MG63 (cell line): ENCODE measurements around the gene RASAL1. TPM values are rescaled to one million over a fixed set of nuclear protein-coding genes. Genes with fewer than 3 reads are reported as not detected.

Experiments
- DNase-seq: peaks from one replicate; pipeline ENCODE4 v3.0.0-alpha.2; 2020
- H3K27me3 ChIP-seq: fragments of 250-450 bp; sonication (Bioruptor Pico); 2 replicates; pipeline ENCODE4 v1.5.1; 2020; ENCODE audit warnings: mild to moderate bottlenecking, moderate library complexity
- H3K36me3 ChIP-seq: fragments of 250-450 bp; sonication (Bioruptor Pico); 2 replicates; pipeline ENCODE4 v1.5.1; 2020; ENCODE audit warnings: mild to moderate bottlenecking, moderate library complexity
- H3K4me3 ChIP-seq: fragments of 250-450 bp; sonication (Bioruptor Pico); 2 replicates; pipeline ENCODE4 v1.5.1; 2020; ENCODE audit warnings: mild to moderate bottlenecking, moderate library complexity
- H3K9me3 ChIP-seq: fragments of 250-450 bp; sonication (Bioruptor Pico); 2 replicates; pipeline ENCODE4 v1.5.1; 2020; ENCODE audit warnings: mild to moderate bottlenecking, moderate library complexity
- total RNA-seq: library from RNA; depleted of rRNA; stranded (reverse); fragments of >200 nt; shearing (Covaris generic); gene quantifications from 2 replicates; pipeline ENCODE4 v1.2.3, GENCODE V29; 2014; ENCODE audit warnings: low replicate concordance

The RASAL1 gene
- total RNA-seq, 1 experiment from 2014 or later, result not detected

DNA sequence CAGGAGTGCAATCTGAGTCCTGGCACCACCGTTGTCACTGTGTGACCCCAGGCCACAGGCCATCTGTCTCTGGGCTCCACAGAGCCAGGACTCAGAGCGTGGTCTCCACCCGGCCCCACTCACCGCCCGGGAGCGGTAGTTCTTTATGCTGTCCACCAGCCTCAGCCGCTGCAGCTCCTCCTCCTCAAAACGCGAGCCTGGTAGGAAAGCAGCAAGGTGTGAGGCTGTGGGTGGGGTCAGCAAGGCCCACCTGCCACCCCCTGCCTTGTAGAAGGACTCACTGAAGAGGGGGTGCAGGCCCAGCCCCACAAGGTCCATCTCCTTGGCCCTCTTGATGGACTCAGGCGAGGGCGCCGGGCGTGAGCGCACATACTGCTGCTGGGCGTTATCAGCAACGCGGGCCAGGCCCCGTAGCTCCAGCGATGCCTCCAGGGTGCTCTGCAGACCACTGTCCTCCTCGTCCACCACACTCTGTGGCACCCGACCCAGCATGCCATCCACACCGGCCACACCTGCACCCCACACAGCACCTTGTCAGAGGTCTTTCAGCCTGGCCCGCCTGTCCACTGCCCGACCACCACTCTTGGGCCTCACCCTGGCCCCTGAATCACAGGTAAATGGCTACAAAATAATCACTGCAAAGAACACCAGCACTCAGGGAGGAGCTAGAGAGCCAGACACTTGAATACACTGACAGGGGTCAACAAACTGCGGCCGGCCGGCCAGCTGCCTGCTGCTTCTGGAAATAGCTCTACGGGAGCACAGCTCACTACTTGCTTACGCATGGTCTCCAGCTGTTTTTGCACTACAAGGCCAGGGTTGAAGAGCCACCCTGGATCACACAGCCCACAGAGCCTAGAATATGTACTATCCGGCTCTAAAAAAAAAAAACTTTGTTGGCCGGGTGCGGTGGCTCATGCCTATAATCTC lies 30.2 kb upstream of the RASAL1 start:
- DNase-seq, result no peak
- Histone ChIP-seq H3K9me3 (no peaks in the 10 kb centered on the region), H3K4me3 (no peak overlapping the region), H3K27me3 (no peaks in the 10 kb centered on the region), H3K36me3 (peaks cover 50% of the 10 kb centered on the region)

DNA sequence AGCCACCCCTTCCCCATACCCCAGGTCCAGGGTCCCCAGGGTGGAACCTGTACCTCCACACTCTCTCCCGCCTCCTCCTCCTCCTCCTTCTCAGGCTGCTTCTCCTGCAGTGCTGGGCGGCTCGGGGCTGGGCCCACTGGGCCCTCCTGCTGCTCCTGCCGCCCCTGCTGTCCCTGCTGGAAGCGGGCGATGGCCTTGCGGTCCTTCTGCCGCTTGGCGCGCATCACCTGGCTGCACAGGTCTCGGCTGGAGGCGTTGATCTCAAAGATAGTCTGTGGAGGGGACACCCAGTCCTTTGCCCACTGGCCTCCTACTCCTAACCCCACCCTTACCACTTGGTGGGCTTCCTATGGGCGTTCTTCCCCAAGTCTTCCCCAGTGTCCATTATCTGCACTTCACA lies 28.5 kb upstream of the RASAL1 start:
- Histone ChIP-seq H3K36me3 (peaks cover 42% of the 10 kb centered on the region), H3K4me3 (no peak overlapping the region), H3K27me3 (no peaks in the 10 kb centered on the region), H3K9me3 (no peaks in the 10 kb centered on the region)
- DNase-seq, result no peak

DNA sequence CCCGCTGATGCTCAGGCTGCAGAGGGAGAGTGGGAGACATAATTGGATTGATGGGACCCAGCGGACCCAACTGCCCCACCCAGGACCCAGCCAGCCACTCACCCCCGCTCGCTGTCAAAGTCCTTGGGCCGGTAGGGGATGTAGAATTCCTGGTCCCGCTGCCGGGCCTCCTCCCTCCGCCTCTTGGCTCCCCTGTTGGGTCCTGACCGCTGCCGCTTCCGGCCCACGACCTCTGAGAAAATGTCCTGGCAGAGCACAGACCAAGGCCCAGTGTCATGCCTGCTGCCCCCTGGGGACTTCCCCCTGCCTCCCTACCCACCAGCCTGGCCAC lies 27.4 kb upstream of the RASAL1 start:
- H3K4me3 ChIP-seq, result no peak overlapping the region
- peaks cover 44% of the 10 kb centered on the region for H3K36me3 ChIP-seq
- DNase-seq, result no peak
- no peaks in the 10 kb centered on the region for H3K27me3 ChIP-seq
- H3K9me3 ChIP-seq, result no peaks in the 10 kb centered on the region

DNA sequence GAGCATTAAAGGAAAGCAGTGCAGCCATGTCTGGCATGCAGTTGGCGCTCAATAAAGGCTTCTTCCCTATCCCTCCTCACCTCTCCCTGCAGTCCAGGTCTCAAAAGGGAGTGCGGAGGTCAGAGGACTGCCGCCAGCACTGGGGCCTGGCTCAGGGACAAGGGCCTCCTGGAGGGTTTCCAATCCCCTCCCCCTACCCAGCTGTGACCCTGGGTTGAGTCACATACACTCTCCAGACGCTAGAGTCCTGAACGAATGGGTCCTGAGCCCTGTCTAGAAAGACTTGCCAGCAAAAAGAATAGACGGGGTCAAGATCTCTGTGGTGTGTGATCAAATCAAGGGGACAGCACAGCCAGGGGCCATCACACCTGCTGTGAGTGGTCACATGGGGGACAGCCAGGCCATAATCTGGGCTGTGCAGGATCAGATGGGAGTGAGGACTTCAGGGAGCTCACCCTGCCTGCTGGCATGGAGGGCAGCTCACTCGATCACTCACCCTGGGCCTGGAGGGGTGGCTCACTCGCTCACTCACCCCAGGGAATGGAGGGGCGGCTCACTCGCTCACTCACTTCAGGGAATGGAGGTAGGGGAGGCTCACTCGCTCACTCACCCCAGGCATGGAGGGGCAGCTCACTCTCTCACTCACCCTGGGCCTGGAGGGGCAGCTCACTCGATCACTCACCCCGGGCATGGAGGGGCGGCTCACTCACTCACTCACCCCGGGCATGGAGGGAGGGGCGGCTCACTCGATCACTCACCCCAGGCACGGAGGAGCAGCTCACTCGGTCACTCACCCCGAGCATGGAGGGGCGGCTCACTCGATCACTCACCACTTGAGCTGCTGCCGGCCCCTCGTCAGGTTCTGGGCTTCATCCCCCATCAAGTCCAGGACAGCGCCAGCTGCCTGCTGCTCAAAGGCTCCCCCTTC lies 26.8 kb upstream of the RASAL1 start:
- peak; percentile 17 for DNase-seq
- Histone ChIP-seq H3K27me3 (no peaks in the 10 kb centered on the region), H3K4me3 (no peak overlapping the region), H3K9me3 (no peaks in the 10 kb centered on the region), H3K36me3 (peaks cover 38% of the 10 kb centered on the region)

DNA sequence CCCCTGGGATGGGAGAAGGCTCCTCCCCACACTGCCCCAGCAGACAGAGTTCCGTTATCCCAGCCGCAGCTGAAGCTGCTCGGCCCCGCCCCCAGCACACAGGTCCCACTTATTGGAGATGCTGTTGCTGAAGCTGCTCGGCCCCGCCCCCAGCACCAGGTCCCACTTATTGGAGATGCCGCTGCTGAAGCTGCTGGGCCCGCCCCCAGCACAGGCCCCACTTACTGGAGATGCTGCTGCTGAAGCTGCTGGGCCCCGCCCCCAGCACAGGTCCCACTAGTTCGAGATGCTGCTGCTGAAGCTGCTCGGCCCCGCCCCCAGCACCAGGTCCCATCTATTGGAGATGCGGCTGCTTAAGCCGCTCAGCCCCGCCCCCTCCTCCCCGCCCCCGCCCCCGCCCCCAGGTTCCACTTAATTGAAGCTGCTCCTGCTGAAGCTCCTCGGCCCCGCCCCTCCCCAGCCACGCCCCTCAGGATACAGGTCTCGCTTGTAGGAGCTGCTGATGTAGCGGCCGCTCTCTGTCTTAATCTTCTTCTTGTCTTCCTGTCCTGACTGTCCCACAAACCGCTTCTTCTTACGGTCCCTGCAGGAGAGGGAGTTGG lies 26.0 kb upstream of the RASAL1 start:
- no peak overlapping the region for H3K4me3 ChIP-seq
- no peaks in the 10 kb centered on the region for H3K9me3 ChIP-seq
- H3K36me3 ChIP-seq, result peaks cover 35% of the 10 kb centered on the region
- peak; percentile 19 for DNase-seq
- H3K27me3 ChIP-seq, result no peaks in the 10 kb centered on the region

DNA sequence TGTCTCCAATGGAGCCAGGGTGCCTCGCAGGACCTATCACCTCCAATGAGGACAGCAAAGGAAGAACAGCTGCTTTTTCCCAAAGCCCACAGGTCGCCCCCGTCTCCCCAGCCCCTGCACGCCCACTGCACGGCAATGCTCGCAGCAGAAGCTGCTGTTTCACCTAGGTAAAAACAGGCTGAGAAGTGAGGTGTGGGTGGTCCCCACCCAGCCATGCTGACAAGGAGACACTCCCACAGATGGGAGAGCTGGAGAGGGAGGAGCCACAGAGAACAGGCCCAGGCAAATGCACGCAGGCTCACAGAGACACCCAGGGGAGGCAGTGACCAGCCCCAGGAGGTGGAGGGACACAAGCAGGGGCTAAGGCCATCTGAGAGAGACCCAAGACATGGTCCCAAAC lies 24.4 kb upstream of the RASAL1 start:
- Histone ChIP-seq H3K27me3 (no peaks in the 10 kb centered on the region), H3K9me3 (no peaks in the 10 kb centered on the region), H3K4me3 (no peak overlapping the region), H3K36me3 (peaks cover 28% of the 10 kb centered on the region)
- no peak for DNase-seq

DNA sequence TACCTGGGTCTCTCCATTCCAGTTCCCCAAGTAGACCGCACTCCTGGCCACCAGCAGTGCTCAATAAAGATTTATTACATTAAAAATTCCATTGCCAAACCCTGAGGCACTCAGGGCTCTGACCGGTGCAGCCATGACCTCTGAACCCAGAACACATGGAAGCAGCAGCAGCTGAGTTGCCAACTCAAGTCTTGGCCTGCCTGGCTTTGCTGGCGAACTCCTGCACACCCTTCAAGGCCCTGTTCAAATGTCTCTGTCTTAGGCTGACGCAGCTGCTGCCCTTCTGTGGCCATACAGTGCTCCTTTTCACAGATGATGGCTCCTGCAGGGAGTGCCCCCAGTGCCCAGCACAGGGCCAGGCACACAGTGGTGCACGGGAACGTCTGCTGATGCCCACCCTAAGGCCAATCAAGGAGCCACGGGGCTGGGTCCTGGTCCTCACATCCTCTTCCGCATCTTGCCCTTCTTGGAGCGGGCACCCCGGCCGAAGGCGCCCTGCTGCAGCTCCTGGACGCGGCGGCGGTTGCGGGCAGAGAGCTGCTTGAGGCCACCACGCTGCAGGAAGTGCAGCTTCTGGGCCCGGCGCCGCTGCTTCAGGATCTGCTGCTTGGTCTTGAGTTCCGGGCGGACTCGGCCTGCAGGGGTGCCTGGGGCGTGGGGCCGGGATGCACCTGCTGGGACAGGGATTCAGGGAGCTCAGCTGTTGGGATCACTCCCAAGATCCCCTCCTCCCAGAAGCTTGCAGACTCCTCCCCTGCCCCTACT lies 23.1 kb upstream of the RASAL1 start:
- H3K4me3 ChIP-seq, result no peak overlapping the region
- peaks cover 12% of the 10 kb centered on the region for H3K27me3 ChIP-seq
- no peaks in the 10 kb centered on the region for H3K9me3 ChIP-seq
- no peak for DNase-seq
- peaks cover 25% of the 10 kb centered on the region for H3K36me3 ChIP-seq

DNA sequence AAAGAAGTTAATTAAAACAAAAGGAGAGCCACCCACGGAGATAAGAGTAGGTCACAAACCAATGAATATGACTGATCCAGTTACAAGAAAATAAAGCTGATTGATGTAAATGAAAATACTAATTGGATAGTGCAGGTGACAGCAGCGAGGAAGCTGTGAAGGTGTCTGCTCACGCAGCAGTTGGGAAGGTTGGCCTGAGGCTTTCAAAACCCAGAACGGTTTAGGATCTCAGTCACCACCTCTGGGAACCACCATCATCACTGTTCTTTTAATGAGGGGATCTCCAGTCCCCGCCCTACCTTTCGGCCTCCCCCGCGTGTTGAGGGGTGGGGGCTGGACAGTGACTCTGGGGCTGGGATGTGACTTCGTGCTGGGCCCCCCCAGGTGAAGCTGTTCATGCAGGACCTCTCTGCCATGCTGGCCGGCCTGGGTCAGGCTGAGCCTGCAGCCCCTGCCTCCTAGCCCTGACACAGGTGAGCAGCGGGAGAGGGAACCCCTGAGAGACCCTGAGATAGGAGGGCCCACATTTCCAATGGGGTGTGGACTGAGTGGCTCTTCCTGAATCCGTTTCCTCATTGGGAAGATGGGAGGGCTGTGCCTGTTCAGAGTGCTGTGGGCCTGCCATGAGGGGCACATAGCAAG lies 21.8 kb upstream of the RASAL1 start:
- H3K36me3 ChIP-seq, result peaks cover 23% of the 10 kb centered on the region
- no peak overlapping the region for H3K4me3 ChIP-seq
- peaks cover 17% of the 10 kb centered on the region for H3K27me3 ChIP-seq
- no peaks in the 10 kb centered on the region for H3K9me3 ChIP-seq
- DNase-seq, result no peak

DNA sequence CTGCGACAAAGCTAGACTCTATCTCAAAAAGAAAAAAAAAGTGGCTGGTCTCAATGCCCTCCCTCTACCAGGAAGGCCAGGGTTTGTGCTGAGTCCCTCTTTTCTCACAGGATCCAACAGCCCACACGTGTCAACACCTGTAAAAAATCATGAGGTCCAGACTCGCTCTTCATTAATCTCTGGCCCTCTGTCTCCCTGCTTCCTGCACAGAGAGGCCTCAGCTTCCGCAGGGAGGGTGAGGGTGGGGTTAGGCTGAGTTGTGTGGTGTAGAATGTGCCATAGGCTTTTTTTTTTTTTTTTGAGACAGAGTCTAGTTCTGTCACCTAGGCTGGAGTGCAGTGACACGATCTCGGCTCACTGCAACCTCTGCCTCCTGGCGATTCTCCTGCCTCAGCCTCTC lies 20.1 kb upstream of the RASAL1 start:
- Histone ChIP-seq H3K36me3 (peaks cover 17% of the 10 kb centered on the region), H3K27me3 (peaks cover 19% of the 10 kb centered on the region), H3K4me3 (no peak overlapping the region), H3K9me3 (no peaks in the 10 kb centered on the region)
- DNase-seq, result no peak

DNA sequence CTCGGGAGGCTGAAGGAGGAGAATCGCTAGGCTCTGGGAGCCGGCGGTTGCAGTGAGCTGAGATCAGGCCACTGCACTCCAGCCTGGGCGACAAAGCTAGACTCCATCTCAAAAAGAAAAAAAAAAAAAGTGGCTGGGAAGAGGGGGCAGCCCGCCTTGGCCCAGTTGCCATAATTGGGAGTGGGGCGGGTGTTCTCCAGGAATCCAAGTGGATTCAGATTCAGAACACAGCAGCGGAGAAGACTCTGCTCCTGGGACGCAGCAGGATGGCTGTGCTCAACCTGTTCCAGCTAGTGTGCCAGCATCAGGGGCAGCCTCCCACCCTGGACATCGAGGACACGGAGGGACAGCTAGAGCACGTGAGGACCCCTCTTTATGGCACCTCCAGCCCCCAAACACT lies 19.5 kb upstream of the RASAL1 start:
- DNase-seq, result no peak
- H3K4me3 ChIP-seq, result no peak overlapping the region
- no peaks in the 10 kb centered on the region for H3K9me3 ChIP-seq
- H3K27me3 ChIP-seq, result peaks cover 19% of the 10 kb centered on the region
- peaks cover 11% of the 10 kb centered on the region for H3K36me3 ChIP-seq

DNA sequence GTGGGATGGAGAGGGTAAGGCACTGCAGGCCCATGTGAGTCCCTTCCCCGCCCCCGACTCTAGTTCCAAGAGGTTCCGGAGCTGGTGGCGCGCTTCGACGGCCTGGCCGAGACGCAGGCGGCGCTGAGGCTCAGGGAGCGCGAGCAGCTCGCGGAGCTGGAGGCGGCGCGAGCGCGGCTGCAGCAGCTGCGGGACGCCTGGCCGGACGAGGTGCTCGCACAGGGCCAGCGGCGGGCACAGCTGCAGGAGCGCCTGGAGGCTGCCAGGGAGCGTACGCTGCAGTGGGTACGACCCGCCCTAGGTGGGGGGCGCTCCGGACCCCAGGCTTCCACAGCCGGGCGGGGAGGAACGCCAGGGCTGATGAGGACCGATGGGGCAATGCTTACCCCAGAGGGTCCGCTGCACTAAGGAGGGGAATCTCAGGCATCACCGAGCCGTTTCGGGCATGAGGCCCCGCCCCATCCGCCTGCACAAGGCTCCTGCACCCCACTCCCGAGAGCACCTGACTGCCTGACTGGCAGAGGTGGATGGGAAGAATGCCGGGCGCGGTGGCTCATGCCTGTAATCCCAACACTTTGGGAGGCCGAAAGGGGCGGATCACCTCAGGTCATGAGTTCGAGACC lies 18.9 kb upstream of the RASAL1 start:
- Histone ChIP-seq H3K36me3 (peaks cover 11% of the 10 kb centered on the region), H3K9me3 (no peaks in the 10 kb centered on the region), H3K27me3 (peaks cover 19% of the 10 kb centered on the region), H3K4me3 (no peak overlapping the region)
- DNase-seq, result peak; percentile 36

DNA sequence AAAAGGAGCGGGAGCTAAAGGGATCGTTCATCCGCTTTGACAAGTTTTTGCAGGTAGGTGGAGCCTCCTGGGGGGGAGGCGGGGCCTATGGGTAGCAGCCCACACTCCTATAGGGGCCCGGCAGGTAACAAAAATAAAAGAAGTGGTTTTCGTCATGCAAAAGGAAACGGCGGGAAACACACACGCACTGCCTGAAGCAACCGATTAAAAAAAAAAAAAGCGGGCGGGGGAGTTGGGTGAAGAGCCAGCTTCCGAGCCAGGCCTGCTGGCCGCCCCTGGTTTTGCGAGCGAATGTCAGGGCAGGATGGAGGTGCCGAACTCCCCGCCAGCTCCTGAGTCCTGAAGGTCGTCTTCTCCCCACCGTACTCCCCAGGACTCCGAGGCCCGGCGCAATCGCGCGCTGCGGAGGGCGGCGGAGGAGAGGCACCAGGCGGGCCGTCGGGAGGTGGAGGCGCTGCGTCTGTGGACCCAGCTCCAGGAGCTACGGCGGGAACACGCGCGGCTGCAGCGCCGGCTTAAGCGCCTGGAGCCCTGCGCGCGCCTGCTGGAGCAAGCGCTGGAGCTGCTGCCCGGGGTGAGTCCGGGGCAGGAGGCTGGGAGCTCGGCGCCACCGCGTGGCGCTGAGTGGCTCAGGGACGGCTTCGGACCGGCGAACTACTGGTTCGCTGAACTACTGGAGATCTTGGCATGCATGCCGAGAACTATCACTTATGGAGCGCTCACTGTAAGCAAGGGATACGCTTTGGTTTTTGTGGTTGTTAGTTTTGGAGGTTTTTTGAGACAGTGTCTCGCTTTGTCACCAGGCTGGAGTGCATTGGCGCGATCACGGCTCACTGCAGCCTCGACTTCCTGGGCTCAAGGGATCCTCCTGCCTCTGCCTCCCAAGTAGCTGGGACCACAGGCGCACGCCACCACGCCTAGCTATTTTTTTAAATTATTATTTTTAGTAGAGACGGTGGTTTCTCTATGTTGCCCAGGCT lies 17.6 kb upstream of the RASAL1 start:
- H3K27me3 ChIP-seq, result peaks cover 19% of the 10 kb centered on the region
- H3K4me3 ChIP-seq, result peak overlapping the region; percentile 42
- DNase-seq, result peak; percentile 81
- peaks cover 2% of the 10 kb centered on the region; the same call in 1 of the 2 replicates for H3K36me3 ChIP-seq
- H3K9me3 ChIP-seq, result no peaks in the 10 kb centered on the region

DNA sequence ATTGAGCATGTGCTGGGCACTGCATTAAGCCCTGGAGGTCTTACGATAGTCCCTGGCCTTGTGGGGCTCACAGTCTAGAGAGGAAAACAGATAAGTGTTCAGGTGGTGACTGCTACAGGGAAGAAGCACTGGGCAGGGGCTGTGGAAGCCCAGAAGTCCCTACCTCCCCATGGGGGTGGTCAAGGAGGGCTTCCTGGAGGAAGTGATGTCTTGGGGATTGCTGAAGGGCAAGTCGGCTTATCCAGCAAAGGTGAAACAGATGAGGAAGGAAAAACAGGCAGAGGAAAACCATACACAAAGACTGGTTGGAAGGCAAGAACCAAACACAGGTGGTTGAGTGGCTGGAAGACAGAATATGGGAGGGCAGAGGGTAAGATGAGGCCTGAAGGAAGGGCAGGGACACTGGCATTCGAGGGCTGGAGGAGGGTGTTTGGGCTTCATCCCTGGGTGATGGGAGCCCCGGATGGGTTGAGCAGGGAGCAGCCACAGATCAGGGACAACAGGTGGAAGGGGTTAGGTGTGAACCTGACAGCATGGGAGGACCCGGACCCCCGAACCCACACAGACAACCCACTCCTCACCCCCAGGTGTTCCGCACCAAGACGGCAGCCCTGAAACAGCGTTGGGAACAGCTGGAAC lies 16.8 kb upstream of the RASAL1 start:
- Histone ChIP-seq H3K36me3 (no peaks in the 10 kb centered on the region), H3K9me3 (no peaks in the 10 kb centered on the region), H3K4me3 (no peak overlapping the region), H3K27me3 (peaks cover 19% of the 10 kb centered on the region)
- no peak for DNase-seq

DNA sequence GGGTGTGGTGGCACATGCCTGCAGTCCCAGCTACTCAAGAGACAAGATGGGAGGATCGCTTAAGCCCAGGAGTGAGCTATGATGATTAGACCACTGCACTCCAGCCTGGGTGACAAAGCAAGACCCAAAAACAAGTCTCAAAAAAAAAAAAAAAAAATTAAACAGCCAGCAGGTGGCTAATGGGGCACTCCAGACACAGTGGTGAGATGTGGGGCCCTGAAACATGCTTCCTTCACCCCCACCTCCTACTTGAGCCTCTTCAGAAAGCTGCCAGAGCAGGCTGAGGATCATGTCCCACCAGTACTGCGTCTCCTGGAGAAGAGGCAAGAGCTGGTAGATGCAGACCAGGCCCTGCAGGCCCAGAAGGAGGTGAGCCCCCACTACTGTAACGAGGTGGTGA lies 16.1 kb upstream of the RASAL1 start:
- peaks cover 19% of the 10 kb centered on the region for H3K27me3 ChIP-seq
- no peaks in the 10 kb centered on the region for H3K36me3 ChIP-seq
- H3K4me3 ChIP-seq, result no peak overlapping the region
- DNase-seq, result no peak
- no peaks in the 10 kb centered on the region for H3K9me3 ChIP-seq
